Skin epidermis (tissue), 12 donors: Measurements from ENCODE around the gene SAA4.
"Not testable (repeated sequence)": the region's sequence is repeated elsewhere in the genome, so short reads cannot be mapped to it uniquely, and the experiment has no call there.

ENCODE experiments used
- H3K27ac ChIP-seq, 21 experiments: fragments of 200-600 bp; sonication (generic) in 11 of 21; one replicate each; pipeline ENCODE4 v1.5.0; 2020; ENCODE audit warnings: mild to moderate bottlenecking in 3 of 21, inconsistent platforms in 2 of 21, moderate library complexity in 2 of 21
- H3K4me3 ChIP-seq, 7 experiments: fragments of 200-600 bp; sonication (generic) in 2 of 7; one replicate each; pipeline ENCODE4 v1.5.0; 2020; ENCODE audit warnings: inconsistent platforms in 2 of 7, mild to moderate bottlenecking in 2 of 7, moderate library complexity in 1 of 7

SAA4 gene

GRCh38 chr11:18248561-18248960, 12.0 kb upstream of the SAA4 start, which contains the start of gene SAA2:
SAA2 (minus strand) TSS chr11:18248668; CDS start chr11:18248011, 657 bp downstream.
- H3K27ac ChIP-seq, result no peak within 1 kb of the TSS

GRCh38 chr11:18247191-18247581, 10.6 kb upstream of the SAA4 start:
- not testable (repeated sequence) for H3K4me3 ChIP-seq
- peak overlapping the region in 1 of 21 experiments; percentile 79 for H3K27ac ChIP-seq

More at GRCh38 chr11:18248561-18248960, 12.0 kb upstream of the SAA4 start, which contains the start of gene SAA2:
- H3K4me3 ChIP-seq, result no peak within 1 kb of the TSS

- peak overlapping the region in 5 of 21 experiments; percentile 2 to 79 (median 49) for H3K27ac ChIP-seq
- H3K4me3 ChIP-seq, result peak overlapping the region in 1 of 7 experiments; percentile 1
Measured at GRCh38 chr11:18246379-18247190, 10.0 kb upstream of the SAA4 start.

GRCh38 chr11:18245396-18245795, 8.8 kb upstream of the SAA4 start:
- Histone ChIP-seq H3K27ac (no peak overlapping the region), H3K4me3 (no peak overlapping the region)

- H3K4me3 ChIP-seq, result no peak overlapping the region
- no peak overlapping the region for H3K27ac ChIP-seq
Measured at GRCh38 chr11:18243783-18244362, 7.3 kb upstream of the SAA4 start.

- no peak overlapping the region for H3K4me3 ChIP-seq
- H3K27ac ChIP-seq, result no peak overlapping the region
Measured at GRCh38 chr11:18239655-18240054, 3.1 kb upstream of the SAA4 start.

- Histone ChIP-seq H3K4me3 (no peak overlapping the region), H3K27ac (no peak overlapping the region)
Measured at GRCh38 chr11:18235394-18236334, 938 bp downstream of the SAA4 start.

- Histone ChIP-seq H3K27ac (no peak overlapping the region), H3K4me3 (no peak overlapping the region)
Measured at GRCh38 chr11:18233912-18234311, 2.7 kb downstream of the SAA4 start.

GRCh38 chr11:18230859-18231258, 5.7 kb downstream of the SAA4 start:
- Histone ChIP-seq H3K4me3 (no peak overlapping the region), H3K27ac (no peak overlapping the region)

GRCh38 chr11:18229501-18229900, 7.1 kb downstream of the SAA4 start:
- Histone ChIP-seq H3K4me3 (no peak overlapping the region), H3K27ac (no peak overlapping the region)

- Histone ChIP-seq H3K27ac (no peak overlapping the region), H3K4me3 (no peak overlapping the region)
Measured at GRCh38 chr11:18225913-18226312, 10.7 kb downstream of the SAA4 start.

GRCh38 chr11:18223591-18224387, 12.8 kb downstream of the SAA4 start:
- no peak overlapping the region for H3K27ac ChIP-seq
- no peak overlapping the region for H3K4me3 ChIP-seq

- no peak overlapping the region for H3K27ac ChIP-seq
- H3K4me3 ChIP-seq, result no peak overlapping the region
Measured at GRCh38 chr11:18222814-18223421, 13.7 kb downstream of the SAA4 start.

- no peak overlapping the region for H3K27ac ChIP-seq
- H3K4me3 ChIP-seq, result no peak overlapping the region
Measured at GRCh38 chr11:18221274-18221876, 15.2 kb downstream of the SAA4 start.

GRCh38 chr11:18209058-18209457, 27.5 kb downstream of the SAA4 start:
- no peak overlapping the region for H3K27ac ChIP-seq
- H3K4me3 ChIP-seq, result no peak overlapping the region

GRCh38 chr11:18204771-18205170, 31.8 kb downstream of the SAA4 start:
- Histone ChIP-seq H3K4me3 (no peak overlapping the region), H3K27ac (no peak overlapping the region)

- H3K4me3 ChIP-seq, result no peak overlapping the region
- peak overlapping the region in 1 of 21 experiments; percentile 6 for H3K27ac ChIP-seq
Measured at GRCh38 chr11:18204220-18204619, 32.4 kb downstream of the SAA4 start.

GRCh38 chr11:18203723-18204122, 32.9 kb downstream of the SAA4 start:
- H3K4me3 ChIP-seq, result no peak overlapping the region
- no peak overlapping the region for H3K27ac ChIP-seq

GRCh38 chr11:18197738-18198137, 38.9 kb downstream of the SAA4 start:
- not testable (repeated sequence) for H3K4me3 ChIP-seq, H3K27ac ChIP-seq
